ENCODE results near the gene KIF11. TPM values are rescaled to one million over a fixed set of nuclear protein-coding genes. Genes with fewer than 3 reads are reported as not detected.

The KIF11 gene
- total RNA-seq, 1 experiment from 2014 or later: 37.7 TPM

- no peak for DNase-seq (ENCODE audit: low read depth)
Observed at GRCh38 chr10:92702301-92702916, 109.5 kb downstream of the KIF11 start.

Small RNAs within 50 kb of the gene (small RNA-seq; reads per million reads assigned to genes)
- not detected for gene RN7SL644P

Other genes with a start within 250 kb of the KIF11 start
- gene IDE, start 19.0 kb upstream of the KIF11 start, total RNA-seq (2014; rRNA removed; shearing (Covaris generic)): 24.5 and 26.0 TPM in 2 replicates
- 2.6 and 2.7 TPM in 2 replicates for gene HHEX, start 96.8 kb downstream of the KIF11 start, total RNA-seq (2014; rRNA removed; shearing (Covaris generic))

Data from HT1080 (cell line).